Mucosa of descending colon (tissue), 3 donors: ENCODE data around the gene TTC7B. TPM values are rescaled to one million over a fixed set of nuclear protein-coding genes. Genes with fewer than 3 reads are reported as not detected.

Experiments
- ATAC-seq: fragments of 200-7000 bp; cut with Tn5 transposase; one replicate; pipeline ENCODE4 v1.9.1; 2020; ENCODE audit warnings: mild to moderate bottlenecking, moderate library complexity
- DNase-seq, 3 donors: peaks; one replicate each; pipeline ENCODE4 v3.0.0-alpha.2; 2020
- H3K36me3 ChIP-seq: fragments of 200-600 bp; one replicate; pipeline ENCODE4 v1.8.0; 2021; ENCODE audit warnings: low read depth, mild to moderate bottlenecking
- H3K4me1 ChIP-seq: fragments of 200-600 bp; one replicate; pipeline ENCODE4 v1.8.0; 2021; ENCODE audit warnings: low read depth, mild to moderate bottlenecking
- H3K4me3 ChIP-seq: fragments of 200-600 bp; one replicate; pipeline ENCODE4 v1.8.0; 2021; ENCODE audit warnings: mild to moderate bottlenecking
- H3K9me3 ChIP-seq: fragments of 200-600 bp; one replicate; pipeline ENCODE4 v1.8.0; 2021; ENCODE audit warnings: mild to moderate bottlenecking
- CTCF ChIP-seq: fragments of 200-600 bp; IDR thresholded peaks from one replicate; pipeline ENCODE4 v1.8.0; 2022; ENCODE audit warnings: antibody characterized with exemption, mild to moderate bottlenecking
- intact Hi-C, 2 donors: fragments of 100-400 bp; cut with DNase I in 1 of 2; cut with micrococcal nuclease in 1 of 2; formaldehyde crosslinking; loops; one replicate each; pipeline versions ENCODE4 v1.11.0 to v1.11.1; 2022; cut with DNase I, micrococcal nuclease
- total RNA-seq, 3 donors: library from RNA; stranded (reverse); fragmentation: NEBNext Ultra II Directional in 2 of 3; extraction: Animal tissue kit (Norgen Biotek cat#: 25700) in 2 of 3; gene quantifications; one replicate each; pipeline versions ENCODE4 v1.2.1 to v1.2.4, GENCODE V29; 2021 to 2023
- donor health status: DM: no; HTN: no; CAD: no; lungs with moderate emphysema.
- donor health status: DM: no; HTN: no; CAD: no.
- donor health status: DM: no; HTN: yes; CAD: no.

Gene TTC7B
- total RNA-seq, 3 donors from 2014 or later, result 6.0 to 72.8 (median 10.0) TPM

GRCh38 chr14:90548455-90548854, 267.8 kb downstream of the TTC7B start:
- H3K36me3 ChIP-seq, result no peaks in the 10 kb centered on the region
- DNase-seq (no peak), ATAC-seq (no peak)
- H3K9me3 ChIP-seq, result no peaks in the 10 kb centered on the region
- H3K4me1 ChIP-seq, result no peaks in the 10 kb centered on the region
- intact Hi-C loops, result no loop called here
- TF ChIP-seq CTCF, result no peak
- H3K4me3 ChIP-seq, result no peak overlapping the region

- ATAC-seq, result no peak
- intact Hi-C loops, result no loop called here
- TF ChIP-seq CTCF, result no peak
- Histone ChIP-seq H3K36me3 (no peaks in the 10 kb centered on the region), H3K9me3 (no peaks in the 10 kb centered on the region), H3K4me1 (no peaks in the 10 kb centered on the region), H3K4me3 (no peak overlapping the region)
- no peak for DNase-seq
Measured at GRCh38 chr14:90547968-90548367, 268.3 kb downstream of the TTC7B start.

GRCh38 chr14:90547250-90547649, 269.0 kb downstream of the TTC7B start:
- TF ChIP-seq CTCF, result no peak
- Histone ChIP-seq H3K36me3 (no peaks in the 10 kb centered on the region), H3K4me3 (no peak overlapping the region), H3K9me3 (no peaks in the 10 kb centered on the region), H3K4me1 (no peaks in the 10 kb centered on the region)
- intact Hi-C loops, result no loop called here
- ATAC-seq (no peak), DNase-seq (no peak)

- intact Hi-C loops, result no loop called here
Measured at GRCh38 chr14:90546767-90547166, 269.5 kb downstream of the TTC7B start.

GRCh38 chr14:90545966-90546751, 270.1 kb downstream of the TTC7B start:
- DNase-seq (peak in 1 of 3 donors; percentile 31), ATAC-seq (no peak)
- Histone ChIP-seq H3K9me3 (no peaks in the 10 kb centered on the region), H3K4me3 (no peak overlapping the region), H3K36me3 (no peaks in the 10 kb centered on the region), H3K4me1 (no peaks in the 10 kb centered on the region)
- no peak for TF ChIP-seq CTCF
- intact Hi-C loops, result no loop called here

More at GRCh38 chr14:90546767-90547166, 269.5 kb downstream of the TTC7B start:
- Histone ChIP-seq H3K36me3 (no peaks in the 10 kb centered on the region), H3K9me3 (no peaks in the 10 kb centered on the region), H3K4me1 (no peaks in the 10 kb centered on the region), H3K4me3 (no peak overlapping the region)
- no peak for TF ChIP-seq CTCF
- DNase-seq (no peak), ATAC-seq (no peak)
